Mesendoderm (in vitro differentiated cells): ENCODE results near the gene PPP2R3B.

Experiments used
- DNase-seq: peaks from one replicate; pipeline ENCODE4 v3.0.0; 2013
- H2AK5ac ChIP-seq: 2 replicates; pipeline ENCODE4 v1.6.1; 2013; ENCODE audit warnings: low read length, inconsistent platforms
- H2BK120ac ChIP-seq: 2 replicates; pipeline ENCODE4 v1.6.1; 2013; ENCODE audit warnings: low read depth, mild to moderate bottlenecking, low read length, moderate library complexity, mixed read lengths
- H2BK15ac ChIP-seq: replicated peaks from 2 replicates; pipeline ENCODE4 v1.6.1; 2013; ENCODE audit warnings: low read depth, mild to moderate bottlenecking, moderate library complexity
- H2BK5ac ChIP-seq: 2 replicates; pipeline ENCODE4 v1.6.1; 2013; ENCODE audit warnings: low read length, inconsistent platforms
- H3K18ac ChIP-seq: 2 replicates; pipeline ENCODE4 v1.6.1; 2013; ENCODE audit warnings: mild to moderate bottlenecking, low read length, mixed read lengths
- H3K23ac ChIP-seq: one replicate; pipeline ENCODE4 v1.6.1; 2013; ENCODE audit warnings: low read length
- H3K27ac ChIP-seq: 2 replicates; pipeline ENCODE4 v1.5.1; 2013; ENCODE audit warnings: low read depth, mild to moderate bottlenecking, inconsistent platforms, low read length, moderate library complexity
- H3K27me3 ChIP-seq: 2 replicates; pipeline ENCODE4 v1.6.1; 2013; ENCODE audit warnings: low read length, control low read depth, mild to moderate bottlenecking, inconsistent platforms; ENCODE audit not compliant: insufficient read depth, poor library complexity
- H3K36me3 ChIP-seq: 2 replicates; pipeline ENCODE4 v1.6.1; 2013; ENCODE audit warnings: low read length, inconsistent platforms; ENCODE audit not compliant: control insufficient read depth, insufficient read depth
- H3K4ac ChIP-seq: one replicate; pipeline ENCODE4 v1.6.1; 2013; ENCODE audit warnings: low read depth, mild to moderate bottlenecking, low read length, moderate library complexity
- H3K4me1 ChIP-seq: 2 replicates; pipeline ENCODE4 v1.6.1; 2013; ENCODE audit warnings: low read depth, low read length, inconsistent platforms; ENCODE audit not compliant: control insufficient read depth
- H3K4me2 ChIP-seq: 2 replicates; pipeline ENCODE4 v1.6.1; 2013; ENCODE audit warnings: low read length
- H3K4me3 ChIP-seq: 2 replicates; pipeline ENCODE4 v1.5.1; 2013; ENCODE audit warnings: mild to moderate bottlenecking, low read length
- H3K56ac ChIP-seq: one replicate; pipeline ENCODE4 v1.6.1; 2013; ENCODE audit warnings: low read length
- H3K79me1 ChIP-seq: 2 replicates; pipeline ENCODE4 v1.6.1; 2013; ENCODE audit warnings: low read length, inconsistent platforms
- H3K79me2 ChIP-seq: 2 replicates; pipeline ENCODE4 v1.6.1; 2013; ENCODE audit warnings: mild to moderate bottlenecking, low read length; ENCODE audit not compliant: control insufficient read depth, insufficient read depth
- H3K9ac ChIP-seq: 2 replicates; pipeline ENCODE4 v1.6.1; 2013; ENCODE audit warnings: low read length, inconsistent platforms
- H4K5ac ChIP-seq: one replicate; pipeline ENCODE4 v1.6.1; 2013; ENCODE audit warnings: low read length
- H4K8ac ChIP-seq: one replicate; pipeline ENCODE4 v1.6.1; 2013; ENCODE audit warnings: low read depth, mild to moderate bottlenecking, control low read depth, low read length, moderate library complexity
- WGBS: extraction: QIAGEN DNeasy Blood & Tissue Kit; methylation state at CpG from one replicate; pipeline ENCODE4 v1.1.7; 2013; ENCODE audit warnings: low lambda C conversion rate, missing lambda C conversion rate; ENCODE audit not compliant: insufficient coverage; ENCODE audit errors: extremely low coverage; 5-methylcytosine and 5-hydroxymethylcytosine counted together

The PPP2R3B gene

GRCh38 chrX:317424-318067 is 69.2 kb downstream of the PPP2R3B start:
- WGBS, result no CpG with 5 or more reads among the region's 28 CpGs
- no peak for DNase-seq
- peaks cover 2% of the 10 kb centered on the region for H3K79me1 ChIP-seq
- no peak overlapping the region for H4K8ac ChIP-seq
- H2AK5ac ChIP-seq, result no peak overlapping the region
- no peak overlapping the region for H3K56ac ChIP-seq
- no peak overlapping the region for H3K9ac ChIP-seq
- no peak overlapping the region for H3K4me3 ChIP-seq
- H3K36me3 ChIP-seq, result no peaks in the 10 kb centered on the region
- no peak overlapping the region for H2BK15ac ChIP-seq
- H3K18ac ChIP-seq, result no peak overlapping the region
- no peaks in the 10 kb centered on the region for H3K4me1 ChIP-seq
- no peak overlapping the region for H3K27ac ChIP-seq
- peaks cover 5% of the 10 kb centered on the region for H3K79me2 ChIP-seq
- H3K4ac ChIP-seq, result no peak overlapping the region
- H2BK120ac ChIP-seq, result no peak overlapping the region
- H3K23ac ChIP-seq, result no peak overlapping the region
- H3K4me2 ChIP-seq, result no peak overlapping the region
- H4K5ac ChIP-seq, result no peak overlapping the region
- H2BK5ac ChIP-seq, result no peak overlapping the region
- H3K27me3 ChIP-seq, result no peaks in the 10 kb centered on the region

DNA sequence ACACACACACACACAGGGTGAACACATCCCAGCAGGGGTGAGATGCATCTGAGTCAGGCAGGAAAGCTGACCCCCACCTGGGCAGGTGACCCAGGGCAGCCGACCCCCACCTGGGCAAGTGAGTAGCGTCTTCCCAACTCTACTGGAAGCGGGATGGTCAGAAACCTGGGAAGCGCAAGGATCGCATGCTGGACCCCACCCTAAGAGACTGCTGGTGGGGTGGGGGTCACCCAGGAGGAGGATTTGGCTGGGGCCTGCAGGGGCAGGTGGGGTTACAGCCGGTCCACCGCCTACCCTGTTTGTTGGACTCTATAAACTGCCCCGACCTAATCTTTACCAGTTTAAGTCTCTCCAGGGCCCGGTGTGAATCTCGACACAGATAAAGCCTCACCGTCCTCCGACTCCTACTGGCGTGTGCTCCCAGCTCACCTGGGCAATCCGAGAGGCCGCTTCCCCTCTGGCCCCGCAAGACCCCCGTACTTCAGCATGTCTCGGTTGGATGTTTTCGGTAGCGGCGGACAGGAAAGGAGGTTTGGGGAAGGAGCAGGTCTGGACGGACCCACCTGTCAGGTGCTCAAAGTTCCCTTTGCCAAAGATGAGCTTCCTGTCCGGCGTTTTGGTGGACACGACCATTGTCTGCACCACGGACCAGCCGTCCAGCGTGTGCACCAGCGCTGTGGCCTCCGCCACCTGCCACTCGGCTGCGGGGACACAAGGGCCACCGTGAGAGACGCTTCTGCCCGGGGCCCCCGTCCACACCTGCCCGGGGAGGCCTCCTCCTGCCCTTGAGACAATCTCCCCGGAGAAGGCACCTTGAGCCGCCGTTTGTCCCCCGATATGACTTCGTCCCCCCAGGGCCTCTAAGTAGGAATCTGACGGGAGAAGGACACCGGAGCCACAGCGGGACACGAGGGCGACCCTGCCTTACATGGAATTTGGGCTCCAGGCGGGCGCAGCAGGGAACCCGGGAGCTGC is 70.1 kb downstream of the PPP2R3B start:
- H3K79me1 ChIP-seq, result peaks cover 2% of the 10 kb centered on the region
- no peak overlapping the region for H2BK120ac ChIP-seq
- no peak overlapping the region for H4K8ac ChIP-seq
- H2AK5ac ChIP-seq, result no peak overlapping the region
- H3K23ac ChIP-seq, result no peak overlapping the region
- H3K27me3 ChIP-seq, result no peaks in the 10 kb centered on the region
- peaks cover 5% of the 10 kb centered on the region for H3K79me2 ChIP-seq
- H3K27ac ChIP-seq, result no peak overlapping the region
- WGBS, result no CpG with 5 or more reads among the region's 50 CpGs
- no peak overlapping the region for H3K4me3 ChIP-seq
- no peak overlapping the region for H3K4ac ChIP-seq
- H2BK5ac ChIP-seq, result no peak overlapping the region
- no peak overlapping the region for H4K5ac ChIP-seq
- no peak for DNase-seq
- no peaks in the 10 kb centered on the region for H3K4me1 ChIP-seq
- peaks cover 7% of the 10 kb centered on the region for H3K36me3 ChIP-seq
- no peak overlapping the region for H3K18ac ChIP-seq
- no peak overlapping the region for H3K56ac ChIP-seq
- H3K9ac ChIP-seq, result no peak overlapping the region
- H3K4me2 ChIP-seq, result no peak overlapping the region
- no peak overlapping the region for H2BK15ac ChIP-seq

GRCh38 chrX:314781-315595 is 71.7 kb downstream of the PPP2R3B start:
- H2BK120ac ChIP-seq, result no peak overlapping the region
- no peak overlapping the region for H3K9ac ChIP-seq
- H3K56ac ChIP-seq, result no peak overlapping the region
- no peak overlapping the region for H3K4me3 ChIP-seq
- H3K18ac ChIP-seq, result no peak overlapping the region
- H3K4me1 ChIP-seq, result no peaks in the 10 kb centered on the region
- peaks cover 12% of the 10 kb centered on the region for H3K36me3 ChIP-seq
- H3K79me2 ChIP-seq, result peaks cover under 1% of the 10 kb centered on the region
- H3K23ac ChIP-seq, result no peak overlapping the region
- H2BK5ac ChIP-seq, result no peak overlapping the region
- no peak overlapping the region for H2BK15ac ChIP-seq
- no peak overlapping the region for H3K27ac ChIP-seq
- H4K5ac ChIP-seq, result no peak overlapping the region
- no peaks in the 10 kb centered on the region for H3K27me3 ChIP-seq
- WGBS, result no CpG with 5 or more reads among the region's 51 CpGs
- no peak overlapping the region for H3K4me2 ChIP-seq
- no peak overlapping the region for H3K4ac ChIP-seq
- H4K8ac ChIP-seq, result no peak overlapping the region
- DNase-seq, result no peak
- no peaks in the 10 kb centered on the region for H3K79me1 ChIP-seq
- H2AK5ac ChIP-seq, result no peak overlapping the region

DNA sequence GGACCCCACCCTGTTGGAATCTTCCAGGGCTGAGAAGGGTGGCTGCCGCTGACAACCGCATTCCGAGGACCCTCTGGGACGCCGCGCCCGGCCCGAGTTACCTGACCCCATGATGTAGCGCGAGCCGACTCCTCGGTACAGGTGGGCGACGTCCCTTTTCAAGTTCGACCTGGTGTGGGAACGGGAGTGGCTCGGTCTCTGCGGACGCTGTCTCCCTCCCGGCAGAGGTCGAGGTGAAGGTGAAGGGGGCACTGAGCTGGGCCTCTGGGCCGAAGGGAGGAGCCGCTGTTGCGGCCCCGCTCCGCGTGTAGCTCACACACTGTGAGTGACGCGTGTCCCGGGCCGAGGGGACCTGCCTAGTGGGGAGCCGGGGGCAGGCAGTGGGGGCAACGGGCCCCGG is 72.7 kb downstream of the PPP2R3B start:
- Histone ChIP-seq H2BK120ac (no peak overlapping the region), H3K56ac (no peak overlapping the region), H3K4me3 (no peak overlapping the region), H3K36me3 (peaks cover 12% of the 10 kb centered on the region), H4K5ac (no peak overlapping the region), H3K79me1 (no peaks in the 10 kb centered on the region), H2AK5ac (no peak overlapping the region), H3K27ac (no peak overlapping the region), H3K4me1 (no peaks in the 10 kb centered on the region), H2BK15ac (no peak overlapping the region), H3K4me2 (no peak overlapping the region), H3K18ac (no peak overlapping the region), H4K8ac (no peak overlapping the region), H3K9ac (no peak overlapping the region), H3K27me3 (no peaks in the 10 kb centered on the region), H3K4ac (no peak overlapping the region), H3K79me2 (no peaks in the 10 kb centered on the region), H3K23ac (no peak overlapping the region), H2BK5ac (no peak overlapping the region)
- no CpG with 5 or more reads among the region's 34 CpGs for WGBS
- DNase-seq, result no peak

GRCh38 chrX:313546-313945 is 73.2 kb downstream of the PPP2R3B start:
- H2AK5ac ChIP-seq, result no peak overlapping the region
- H3K27me3 ChIP-seq, result no peaks in the 10 kb centered on the region
- H4K8ac ChIP-seq, result no peak overlapping the region
- H3K18ac ChIP-seq, result no peak overlapping the region
- H3K27ac ChIP-seq, result no peak overlapping the region
- H2BK5ac ChIP-seq, result no peak overlapping the region
- no CpG with 5 or more reads among the region's 8 CpGs for WGBS
- H3K9ac ChIP-seq, result no peak overlapping the region
- no peak for DNase-seq
- H3K36me3 ChIP-seq, result peaks cover 12% of the 10 kb centered on the region
- H3K79me2 ChIP-seq, result no peaks in the 10 kb centered on the region
- H2BK120ac ChIP-seq, result no peak overlapping the region
- H3K4me1 ChIP-seq, result no peaks in the 10 kb centered on the region
- H3K79me1 ChIP-seq, result no peaks in the 10 kb centered on the region
- no peak overlapping the region for H4K5ac ChIP-seq
- no peak overlapping the region for H2BK15ac ChIP-seq
- H3K4me2 ChIP-seq, result no peak overlapping the region
- no peak overlapping the region for H3K4me3 ChIP-seq
- no peak overlapping the region for H3K4ac ChIP-seq
- no peak overlapping the region for H3K23ac ChIP-seq
- H3K56ac ChIP-seq, result no peak overlapping the region
